HG03521 (cell line): Measurements from ENCODE around the gene PEA15.

Experiments used
- ATAC-seq: cut with Tn5 transposase; IDR thresholded peaks from one replicate; pipeline ENCODE4 v1.9.1; 2021; ENCODE audit warnings: mild to moderate bottlenecking, moderate library complexity; ENCODE audit not compliant: unreplicated experiment

The PEA15 gene

DNA sequence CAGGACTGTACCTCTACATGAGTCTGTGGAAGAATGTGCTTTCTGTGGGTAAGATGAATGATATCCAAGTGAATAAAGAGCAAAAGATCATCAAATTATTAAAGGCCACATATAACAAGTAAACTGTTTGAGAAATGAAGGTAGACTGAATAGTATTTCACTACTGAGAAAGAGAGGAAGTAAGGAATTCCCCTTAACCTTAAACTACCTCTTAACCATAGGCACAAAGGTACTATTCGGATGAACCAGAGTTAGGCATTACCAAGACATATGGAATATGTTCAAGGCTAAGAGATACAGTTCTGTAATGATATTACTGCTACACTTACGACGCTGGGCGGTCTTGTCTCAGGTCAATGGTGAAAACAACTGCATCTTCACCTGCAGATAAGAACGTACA, 31.6 kb downstream of the PEA15 start:
- no peak for ATAC-seq

DNA sequence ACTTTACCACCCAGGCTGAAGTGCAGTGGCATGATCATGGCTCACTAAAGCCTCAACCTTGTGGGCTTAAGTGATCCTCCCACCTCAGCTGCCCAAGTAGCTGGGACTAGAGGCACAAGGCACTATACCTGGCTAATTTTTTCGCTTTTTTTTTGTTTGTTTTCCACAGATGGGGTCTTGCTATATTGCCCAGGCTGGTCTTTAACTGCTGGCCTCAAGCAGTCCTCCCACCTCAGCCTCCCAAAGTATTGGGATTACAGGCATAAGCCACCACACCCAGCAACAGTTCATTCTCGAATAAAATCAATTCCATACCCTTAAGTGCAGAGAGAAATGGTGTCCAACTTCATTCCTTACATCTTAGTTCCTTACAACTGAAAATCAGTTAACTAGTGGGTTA, 32.4 kb downstream of the PEA15 start:
- no peak for ATAC-seq

DNA sequence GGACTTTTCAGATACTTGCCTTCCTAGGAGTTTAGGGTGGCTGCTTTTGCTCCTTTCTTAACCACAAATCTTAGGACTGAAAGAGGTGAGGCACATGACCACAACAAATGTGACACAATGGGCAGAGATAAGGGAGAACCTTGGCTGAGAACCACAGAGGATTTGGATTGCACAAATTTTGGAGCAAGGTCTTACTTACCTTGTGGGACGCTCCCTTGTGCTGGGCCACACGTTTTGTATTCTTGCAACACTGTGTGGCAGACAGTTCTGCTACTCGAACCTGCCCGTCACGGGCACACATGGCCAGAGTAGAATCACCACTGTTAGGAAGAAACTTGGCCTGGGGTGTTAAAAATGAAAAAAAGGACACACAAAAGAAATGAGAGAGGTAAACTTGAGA, 33.2 kb downstream of the PEA15 start:
- ATAC-seq = no peak

DNA sequence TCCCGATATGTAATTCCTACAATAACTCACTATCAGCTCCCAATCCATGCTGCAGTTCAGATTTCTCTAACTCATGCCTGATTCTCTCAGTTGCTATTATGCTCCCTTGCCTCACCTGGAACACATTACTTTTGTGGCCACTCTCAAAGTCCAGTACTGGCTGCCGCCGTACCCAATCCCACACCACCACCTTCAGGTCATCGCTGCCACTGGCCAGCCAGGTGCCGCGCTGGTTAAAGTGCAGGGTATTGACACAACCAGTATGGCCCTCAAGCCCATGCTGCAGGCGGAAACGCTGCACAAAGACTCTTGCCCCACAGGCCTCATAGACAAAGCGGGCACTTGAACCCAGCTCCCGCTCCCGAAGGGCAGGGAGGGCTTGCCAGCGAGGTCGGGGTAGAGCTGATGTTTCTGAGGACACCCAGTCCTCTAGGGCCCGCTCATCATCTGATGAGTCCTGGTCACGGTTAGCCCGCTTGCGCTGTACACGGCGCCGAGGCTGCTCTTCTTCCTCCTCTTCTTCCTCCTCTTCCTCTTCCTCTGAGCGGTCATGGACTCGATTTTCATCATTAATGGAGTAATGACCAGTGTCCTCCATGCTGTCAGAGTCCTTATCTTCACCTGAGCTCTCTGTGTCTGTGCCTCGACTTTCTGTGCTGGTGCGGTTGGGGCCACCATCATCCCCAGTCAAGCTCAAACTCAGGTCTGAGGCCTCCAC, 34.6 kb downstream of the PEA15 start:
- ATAC-seq = no peak

DNA sequence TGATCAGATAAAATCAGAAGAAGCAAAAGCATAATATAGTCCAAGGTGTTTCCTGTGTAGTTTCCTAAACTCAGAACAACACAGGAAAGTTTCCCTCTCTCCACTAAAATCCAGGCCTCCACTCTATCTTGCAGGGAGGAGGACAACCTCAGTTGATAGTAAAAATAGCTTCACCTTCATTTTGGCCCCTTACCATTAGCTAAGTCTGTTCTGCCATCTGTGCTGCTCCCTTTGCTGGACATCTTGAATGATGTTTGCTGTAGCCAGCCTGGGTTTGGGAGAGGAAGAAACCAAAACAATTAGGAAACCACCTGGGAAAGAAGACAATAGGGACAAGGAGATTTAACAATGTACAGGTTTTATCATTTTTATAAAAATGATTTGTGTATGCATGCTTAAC, 38.6 kb downstream of the PEA15 start:
- no peak for ATAC-seq

DNA sequence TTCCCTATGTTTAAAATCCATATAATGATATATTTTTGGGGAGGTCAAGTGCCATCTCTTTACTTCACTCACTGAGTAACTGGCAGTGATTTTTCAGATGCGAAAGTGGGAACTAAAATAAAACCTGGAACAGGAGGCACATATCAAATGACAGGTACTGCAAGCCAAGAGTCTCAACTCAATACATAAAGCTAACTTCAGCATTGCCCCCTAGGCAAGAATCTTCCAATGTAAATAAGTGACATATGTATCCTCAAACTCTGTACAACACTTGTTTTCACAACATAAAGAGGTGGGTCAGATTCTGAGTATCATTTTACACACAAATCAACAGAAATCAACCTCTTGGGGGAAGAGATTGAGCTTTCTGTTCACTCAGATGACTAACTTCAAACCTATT, 39.0 kb downstream of the PEA15 start:
- ATAC-seq = no peak

DNA sequence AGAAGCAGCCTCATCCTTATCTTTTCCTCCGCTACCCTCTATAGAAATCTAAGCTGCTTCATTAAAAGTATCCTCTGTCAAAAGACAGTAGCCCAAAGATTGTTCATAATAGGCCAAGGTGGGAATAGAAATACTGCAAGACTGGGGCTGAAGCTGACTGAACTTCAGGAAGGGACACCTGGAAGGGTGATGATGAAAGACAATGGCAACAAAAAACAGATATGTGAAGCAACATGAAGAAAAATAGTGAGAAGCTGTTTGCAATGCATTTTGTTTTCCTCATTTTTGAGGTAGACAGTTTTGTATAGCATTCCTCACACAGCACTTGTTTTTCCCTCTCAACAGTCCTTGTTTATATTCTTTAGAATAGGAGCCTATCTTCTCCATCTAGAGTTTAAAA, 40.2 kb downstream of the PEA15 start:
- no peak for ATAC-seq

DNA sequence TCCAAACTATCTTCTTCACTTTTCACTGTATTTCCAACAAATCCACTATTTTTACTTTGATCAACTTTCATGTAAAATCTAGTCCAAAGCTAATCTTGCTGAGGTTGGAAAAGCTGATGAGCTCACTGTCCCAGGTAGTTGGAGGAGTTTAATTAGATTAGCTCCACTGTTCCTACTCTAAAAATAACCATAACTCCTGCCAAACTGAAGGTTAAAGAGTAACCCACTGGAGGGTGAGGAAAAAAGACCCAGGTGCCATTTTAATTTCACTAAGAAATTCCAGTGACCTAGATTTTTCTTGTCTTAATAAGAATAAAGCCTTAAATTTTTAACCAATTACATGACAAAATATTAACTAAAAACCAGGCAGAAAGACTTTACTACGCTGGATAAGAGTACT, 41.9 kb downstream of the PEA15 start:
- ATAC-seq = no peak

DNA sequence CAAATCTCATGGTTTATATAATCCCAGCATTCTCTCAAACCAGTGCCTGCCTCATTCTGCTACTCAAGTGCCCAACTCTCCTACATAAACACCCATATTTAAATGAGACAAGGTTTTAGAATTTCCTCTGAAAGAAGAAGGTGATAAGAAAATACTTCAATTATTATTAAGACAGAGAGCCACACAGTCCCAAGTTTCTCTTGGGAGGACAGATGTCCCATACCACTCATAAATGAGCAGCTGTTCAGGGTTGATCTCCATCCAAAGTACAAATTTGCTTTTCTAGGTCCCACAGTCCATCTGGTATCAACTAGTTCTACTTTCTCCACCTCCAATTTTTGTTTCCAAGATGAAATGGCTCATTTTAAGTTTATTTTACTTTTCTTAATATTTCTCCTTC, 45.8 kb downstream of the PEA15 start:
- ATAC-seq = no peak

DNA sequence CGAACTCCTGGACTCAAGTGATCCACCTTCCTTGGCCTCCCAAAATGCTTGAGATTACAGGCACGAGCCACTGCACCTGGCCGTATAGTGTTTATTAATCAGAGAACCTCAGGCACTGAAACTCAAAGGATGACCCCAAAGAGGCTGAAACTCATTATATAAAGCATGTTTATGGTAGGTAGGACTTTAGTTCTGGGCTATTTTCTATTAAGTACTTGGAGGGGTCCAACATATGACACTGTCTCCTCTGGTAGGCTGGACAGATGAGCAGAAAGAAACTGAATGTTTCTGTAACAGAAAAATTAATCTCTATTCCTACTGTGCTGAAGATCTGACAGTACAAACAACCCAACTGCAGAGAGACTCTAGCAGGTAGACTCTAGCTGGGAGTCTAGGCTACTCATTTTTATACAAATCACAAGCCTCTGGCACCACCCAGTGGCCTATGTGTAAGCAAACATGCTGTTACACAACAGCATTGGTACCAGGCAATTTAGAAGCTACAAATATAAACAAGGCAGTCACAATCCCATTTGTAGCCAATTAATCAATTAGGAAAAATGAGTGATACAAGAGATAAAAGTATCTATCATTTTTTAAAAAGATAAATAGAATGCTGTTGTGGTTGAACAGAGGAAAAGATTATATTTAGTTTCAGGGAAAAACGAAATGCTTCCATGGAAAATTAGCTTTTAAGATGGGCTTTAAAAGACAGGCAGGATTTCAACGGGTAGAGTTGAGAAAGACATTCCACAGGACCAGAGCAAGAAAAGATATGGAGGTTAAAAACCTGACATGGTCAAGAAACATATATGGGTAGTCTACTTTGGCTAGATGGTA, 46.7 kb downstream of the PEA15 start:
- ATAC-seq = no peak

DNA sequence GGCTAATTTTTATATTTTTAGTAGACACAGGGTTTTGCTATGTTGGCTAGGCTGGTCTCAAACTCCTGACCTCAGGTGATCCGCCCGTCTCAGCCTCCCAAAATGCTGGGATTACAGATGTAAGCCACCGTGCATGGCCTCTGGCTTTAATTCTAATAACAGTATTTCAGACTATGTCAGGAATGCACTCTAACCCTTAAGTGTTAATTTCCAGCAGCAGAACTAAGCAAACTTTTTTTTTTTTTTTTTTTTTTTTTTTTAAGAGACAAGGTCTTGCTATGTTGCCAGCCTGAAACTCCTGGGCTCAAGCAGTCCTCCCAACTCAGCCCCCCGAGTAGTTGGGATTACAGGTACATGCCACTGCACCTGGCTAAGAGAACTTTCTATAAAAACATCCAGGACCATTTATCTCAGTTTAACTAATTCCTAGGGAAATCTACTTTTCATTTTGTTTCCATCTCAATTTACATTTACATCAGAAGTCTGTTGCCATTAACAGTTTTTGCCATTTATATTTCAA, 50.7 kb downstream of the PEA15 start:
- ATAC-seq = no peak

DNA sequence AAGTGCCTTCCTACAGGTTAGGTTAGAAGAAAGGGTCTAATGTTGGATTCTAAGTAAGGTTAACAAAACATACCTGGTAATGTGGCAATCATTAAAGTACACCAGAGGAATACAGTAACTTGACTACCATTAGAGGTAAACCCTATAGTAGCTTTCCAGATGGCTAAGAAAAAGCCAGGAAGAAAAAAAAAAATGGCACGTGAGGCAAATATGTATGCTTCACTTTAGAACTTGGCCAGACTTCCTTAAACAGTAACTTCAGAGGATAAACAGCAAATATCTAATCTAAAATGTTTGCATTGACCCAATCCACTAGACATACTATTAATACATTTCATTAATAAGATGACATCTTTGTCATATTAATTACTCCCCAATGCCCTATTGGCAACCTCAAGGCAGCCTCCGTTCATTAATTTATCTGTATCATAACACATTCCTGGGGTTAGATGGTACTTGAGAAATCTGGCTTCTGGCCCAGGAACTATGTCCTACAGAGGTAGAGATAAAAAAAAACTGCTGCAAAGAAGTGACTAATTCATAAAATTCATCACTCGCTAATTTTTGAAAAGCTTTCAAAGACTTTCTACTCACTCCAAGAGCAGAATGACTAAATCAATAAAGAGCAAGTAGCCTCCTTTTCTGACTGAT, 51.3 kb downstream of the PEA15 start:
- ATAC-seq = no peak

DNA sequence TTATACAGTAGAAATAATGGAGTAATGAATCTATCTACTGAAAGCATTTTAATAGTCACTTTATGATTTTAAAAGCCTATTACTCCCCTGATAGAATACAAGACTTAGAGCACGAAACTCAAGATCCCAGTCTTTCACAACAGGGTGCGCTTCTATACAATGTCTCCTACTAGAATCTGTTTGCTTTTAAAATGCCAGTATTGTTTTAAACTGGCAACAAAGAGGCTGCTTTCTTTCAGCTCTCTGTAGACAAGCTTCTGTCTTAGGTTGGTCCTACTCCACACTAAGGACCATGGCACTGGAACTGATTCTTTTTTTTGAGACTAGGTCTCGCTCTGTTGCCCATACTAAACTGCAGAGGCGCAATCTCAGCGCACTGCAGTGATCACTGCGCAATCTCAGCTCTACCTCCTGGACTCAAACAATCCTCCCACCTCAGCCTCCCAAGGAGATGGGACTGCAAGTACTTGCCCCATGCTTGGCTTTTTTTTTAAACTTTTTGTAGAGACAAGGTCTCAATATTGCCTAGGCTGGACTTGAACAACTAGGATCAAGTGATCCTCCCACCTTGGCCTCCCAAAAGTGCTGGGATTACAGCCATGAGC, 52.3 kb downstream of the PEA15 start:
- no peak for ATAC-seq

DNA sequence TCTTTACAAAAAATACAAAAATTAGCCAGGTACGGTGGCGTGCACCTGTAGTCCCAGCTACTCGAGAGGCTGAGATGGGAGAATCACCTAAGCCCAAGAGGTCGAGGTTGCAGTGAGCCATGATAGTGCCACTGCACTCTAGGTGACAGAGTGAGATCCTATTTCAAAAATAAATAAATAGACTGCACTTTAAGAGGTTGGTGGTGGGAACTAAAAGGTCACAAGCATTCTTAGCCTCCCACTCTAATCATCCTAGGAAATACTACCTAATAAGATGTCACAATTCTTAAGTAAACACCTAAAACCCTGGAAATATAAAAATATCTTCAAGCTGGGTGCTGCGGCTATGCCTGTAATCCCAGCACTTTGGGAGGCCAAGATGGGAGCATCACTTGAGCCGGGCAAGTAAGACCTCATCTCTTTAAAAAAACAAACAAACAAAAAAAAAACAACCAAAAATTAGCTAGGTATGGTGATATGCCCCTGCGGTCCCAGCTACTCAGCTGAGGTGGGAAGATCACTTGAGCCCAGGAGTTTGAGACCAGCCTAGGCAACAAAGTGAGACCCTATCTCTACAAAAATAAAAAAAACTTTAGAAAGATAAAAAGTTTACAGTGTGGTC, 53.1 kb downstream of the PEA15 start:
- ATAC-seq = no peak

DNA sequence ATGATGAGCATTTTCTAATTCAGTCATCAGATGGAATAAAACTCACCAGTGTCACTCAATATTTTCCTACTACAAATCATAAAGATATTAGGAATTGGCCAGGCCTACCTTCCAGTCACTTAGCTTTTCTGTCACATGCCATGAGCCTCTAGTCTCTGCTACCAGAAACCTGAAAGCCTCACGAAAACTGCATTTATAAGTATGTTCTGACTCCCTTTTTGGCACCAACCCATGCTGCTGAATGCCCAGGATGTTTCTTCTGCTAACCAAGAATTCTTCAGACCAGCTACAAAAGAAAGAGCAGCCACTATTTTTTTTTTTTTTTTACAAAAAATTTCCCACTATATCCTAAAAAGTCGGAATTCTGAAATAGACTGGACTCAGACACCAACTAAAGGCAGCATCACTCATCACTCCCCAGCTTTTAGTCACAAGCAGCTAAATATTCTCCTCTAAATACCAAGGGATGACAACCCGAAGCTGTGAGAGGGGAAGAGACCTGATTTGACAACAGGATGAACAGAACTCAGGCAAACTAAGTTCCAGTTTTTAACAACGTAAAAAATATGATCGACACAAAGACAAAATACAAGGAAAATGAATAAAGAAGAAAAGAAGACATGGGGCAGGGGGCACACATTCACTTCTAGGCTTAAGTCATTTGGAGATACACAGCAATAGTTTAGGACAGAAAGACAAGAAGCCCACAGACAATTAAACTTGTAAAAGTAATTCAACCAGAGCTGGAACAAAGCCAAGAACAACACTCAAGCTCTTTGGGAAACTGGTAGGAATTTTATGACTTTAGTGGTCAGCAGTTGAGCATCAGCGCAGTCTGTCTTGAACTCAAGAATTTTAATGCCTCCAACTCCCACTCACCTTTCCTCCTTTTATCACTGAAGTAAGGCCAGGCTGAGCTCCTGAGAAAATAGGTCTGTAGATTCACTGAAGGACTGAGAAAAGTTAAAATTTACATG, 55.5 kb downstream of the PEA15 start:
- no peak for ATAC-seq

DNA sequence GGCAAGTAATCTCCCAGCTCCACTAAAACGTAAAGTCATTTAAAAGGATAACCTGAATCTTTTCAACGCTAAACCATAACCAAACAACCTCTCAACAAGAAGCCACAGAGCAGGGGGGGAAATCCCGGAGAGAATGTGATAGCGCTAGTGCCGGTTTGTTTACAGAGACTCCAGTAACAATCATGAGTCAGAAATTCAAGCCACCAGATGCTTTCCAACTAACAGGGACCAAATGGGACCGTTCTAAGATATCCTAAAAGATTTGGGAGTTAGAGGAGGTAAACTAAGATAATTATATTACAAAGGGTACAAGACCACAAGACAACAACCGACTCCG, 56.3 kb downstream of the PEA15 start:
- ATAC-seq = no peak

DNA sequence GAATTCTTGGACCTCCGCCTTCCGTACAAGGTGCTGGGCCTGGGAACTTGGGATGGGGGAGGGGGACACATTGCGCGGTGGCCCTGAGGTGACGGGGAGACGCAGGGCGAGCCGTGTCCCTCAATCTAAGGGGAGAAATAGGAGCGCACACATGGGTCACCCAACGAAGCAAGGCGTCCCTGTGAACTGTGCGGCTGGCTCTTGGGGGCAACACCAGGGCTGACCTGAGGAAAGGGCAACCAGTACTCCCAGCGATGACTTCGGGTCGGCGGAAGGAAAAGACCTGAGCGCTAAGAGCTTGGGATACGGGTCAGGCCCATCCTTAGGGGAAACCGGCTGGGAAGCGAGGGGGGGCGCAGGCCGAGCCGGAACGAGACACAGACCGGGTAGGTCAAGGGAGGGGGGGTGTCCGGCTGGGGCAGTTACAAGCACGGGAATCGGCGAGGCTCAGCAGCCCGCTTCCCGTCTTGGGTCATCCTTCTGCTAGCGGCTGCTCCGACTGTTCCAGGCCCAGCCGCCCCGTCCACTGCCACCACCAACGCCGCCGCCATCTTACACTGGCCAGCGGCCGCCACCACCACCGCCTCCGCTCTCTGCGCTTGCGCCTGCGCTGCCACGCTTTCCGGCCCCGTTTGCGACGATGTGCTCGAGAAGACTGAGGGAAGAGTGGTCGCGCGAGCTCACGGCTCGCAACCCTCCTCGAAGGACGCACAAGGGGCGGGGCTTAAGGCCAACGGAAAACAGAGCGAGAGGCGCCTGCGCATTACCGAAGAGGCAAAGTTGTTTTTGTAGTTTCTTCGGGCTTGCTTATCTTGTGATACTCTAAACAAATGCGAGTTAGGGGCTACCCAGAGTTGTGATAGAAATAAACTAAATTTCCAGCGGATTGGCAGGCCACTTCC, 57.0 kb downstream of the PEA15 start, which contains the start of gene DCAF8:
TSS of gene DCAF8 (minus strand) at position 657 of the 902 bp plus-strand sequence. CDS start 18,541 bp downstream, outside the sequence.
- peak; percentile 89 for ATAC-seq

DNA sequence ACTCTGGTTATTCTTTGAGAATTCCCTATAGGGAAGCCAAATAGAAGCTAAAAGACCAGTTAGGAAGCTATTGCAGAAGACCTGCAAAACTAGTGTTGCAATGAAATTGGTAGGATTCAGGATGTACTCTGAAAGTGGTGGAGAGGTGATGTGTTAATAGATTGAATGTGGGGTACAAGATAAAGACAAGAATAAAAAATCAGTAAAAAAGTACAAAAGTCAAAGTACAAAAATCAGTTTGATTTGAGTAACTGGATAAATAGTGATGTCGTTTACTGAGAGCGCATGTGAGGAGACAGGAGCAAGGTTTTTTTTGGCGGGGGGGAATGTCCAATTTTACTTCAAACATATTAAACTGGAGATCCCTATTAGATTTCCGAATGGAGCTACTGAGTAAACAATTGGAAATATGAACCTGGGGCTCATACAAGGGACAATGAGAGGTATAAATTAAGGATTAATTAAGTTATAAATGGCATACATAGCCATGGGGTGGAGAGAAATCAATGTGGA, 59.7 kb downstream of the PEA15 start:
- no peak for ATAC-seq
